HEK293 (cell line): ENCODE results near the gene DYNLRB1.

ENCODE experiments used
- CTCF ChIP-seq: fragments of 450-650 bp; formaldehyde crosslinking; IDR thresholded peaks from 2 replicates; pipeline ENCODE4 v1.5.1; 2016; ENCODE audit warnings: missing biosample characterization, missing genetic modification characterization
- SCRT1 ChIP-seq: fragments of 450-650 bp; formaldehyde crosslinking; IDR thresholded peaks from 2 replicates; pipeline ENCODE4 v1.5.1; 2016; ENCODE audit warnings: missing biosample characterization, missing genetic modification characterization, borderline replicate concordance
- SP7 ChIP-seq: fragments of 450-650 bp; formaldehyde crosslinking; IDR thresholded peaks from 2 replicates; pipeline ENCODE4 v1.5.1; 2016; ENCODE audit warnings: missing biosample characterization, missing genetic modification characterization
- ZNF146 ChIP-seq: fragments of 450-650 bp; formaldehyde crosslinking; IDR thresholded peaks from 2 replicates; pipeline ENCODE4 v1.5.1; 2016; ENCODE audit warnings: missing biosample characterization, missing genetic modification characterization
- ZNF19 ChIP-seq: fragments of 450-650 bp; formaldehyde crosslinking; IDR thresholded peaks from 2 replicates; pipeline ENCODE4; 2016; ENCODE audit warnings: missing biosample characterization, missing genetic modification characterization, low read depth
- ZNF239 ChIP-seq: fragments of 450-650 bp; formaldehyde crosslinking; IDR thresholded peaks from 2 replicates; pipeline ENCODE4 v1.5.1; 2016; ENCODE audit warnings: missing biosample characterization, missing genetic modification characterization
- ZNF274 ChIP-seq, 2 experiments: fragments of 200-500 bp in 1 of 2; fragments of 450-650 bp in 1 of 2; sonication (Bioruptor generic) in 1 of 2; formaldehyde crosslinking in 1 of 2; IDR thresholded peaks; 2 replicates each; pipeline versions ENCODE4 v1.5.1 to v1.6.1; 2014 to 2016; ENCODE audit warnings: borderline replicate concordance in 1 of 2, inconsistent platforms in 1 of 2, low read length in 1 of 2, missing biosample characterization in 1 of 2, missing genetic modification characterization in 1 of 2
- ZNF280D ChIP-seq: fragments of 450-650 bp; formaldehyde crosslinking; IDR thresholded peaks from 2 replicates; pipeline ENCODE4 v1.5.1; 2016; ENCODE audit warnings: missing biosample characterization, missing genetic modification characterization
- ZNF639 ChIP-seq: fragments of 450-650 bp; formaldehyde crosslinking; IDR thresholded peaks from 2 replicates; pipeline ENCODE4 v1.5.1; 2016; ENCODE audit warnings: missing biosample characterization, missing genetic modification characterization
- ZNF645 ChIP-seq: fragments of 450-650 bp; formaldehyde crosslinking; IDR thresholded peaks from 2 replicates; pipeline ENCODE4; 2016; ENCODE audit warnings: missing biosample characterization, missing genetic modification characterization
- ZNF785 ChIP-seq: fragments of 450-650 bp; formaldehyde crosslinking; IDR thresholded peaks from 2 replicates; pipeline ENCODE4 v1.5.1; 2016; ENCODE audit warnings: missing biosample characterization, missing genetic modification characterization
- ZNF792 ChIP-seq: fragments of 450-650 bp; formaldehyde crosslinking; IDR thresholded peaks from 2 replicates; pipeline ENCODE4 v1.5.1; 2016; ENCODE audit warnings: missing biosample characterization, missing genetic modification characterization

- no peak for TF ChIP-seq CTCF
- TF ChIP-seq ZNF274 (IDR thresholded peaks at IDR 0.05; ENCODE audit: low read length) = no peak
- TF ChIP-seq ZNF274 (tag by site-specific recombination; IDR thresholded peaks at IDR 0.05; ENCODE audit: borderline replicate concordance) = no peak
- no peak for TF ChIP-seq SCRT1 (tag by site-specific recombination)
- TF ChIP-seq ZNF785 (tag by site-specific recombination) = no peak
- no peak for TF ChIP-seq ZNF239 (tag by site-specific recombination)
- no peak for TF ChIP-seq SP7 (tag by site-specific recombination)
- no peak for TF ChIP-seq ZNF639 (tag by site-specific recombination)
- no peak for TF ChIP-seq ZNF19 (tag by site-specific recombination)
- TF ChIP-seq ZNF146 (tag by site-specific recombination) = no peak
- no peak for TF ChIP-seq ZNF280D
- TF ChIP-seq ZNF792 (tag by site-specific recombination) = no peak
- TF ChIP-seq ZNF645 = no peak
These were observed 24.5 kb downstream of the DYNLRB1 start for GRCh38 chr20:34540596-34541263.
